ENCODE measurements around the gene IL24. TPM values are rescaled to one million over a fixed set of nuclear protein-coding genes. Genes with fewer than 3 reads are reported as not detected.
"Not testable (repeated sequence)": the region's sequence is repeated elsewhere in the genome, so short reads cannot be mapped to it uniquely, and the experiment has no call there.

Gene IL24
- polyA plus RNA-seq, 2 donors = not detected

- H3K4me1 ChIP-seq (ENCODE audit: control insufficient read depth in 2 of 2, insufficient read depth in 2 of 2, low read length in 1 of 2) = peaks cover 0 to 10% of the 10 kb centered on the region in 2 donors
- H3K9me3 ChIP-seq (ENCODE audit: control insufficient read depth in 2 of 2, insufficient read depth in 1 of 2, low read depth in 1 of 2, low read length in 1 of 2) = no peaks in the 10 kb centered on the region
- WGBS, 2 donors = 55 to 67% methylated on average over 7 of the region's 7 CpGs
- peak within 1 kb of the TSS; percentile 3 to 17 for H3K4me3 ChIP-seq (ENCODE audit: low read depth in 1 of 2, low read length in 2 of 2)
- H3K36me3 ChIP-seq (ENCODE audit: control insufficient read depth in 2 of 2, insufficient read depth in 2 of 2, low read length in 1 of 2) = no peaks in the 10 kb centered on the region
- no peaks in the 10 kb centered on the region for H3K27me3 ChIP-seq (ENCODE audit: control insufficient read depth in 1 of 2, insufficient read depth in 2 of 2, low read length in 2 of 2)
- H3K27ac ChIP-seq (ENCODE audit: low read depth in 2 of 2, low read length in 1 of 2) = peak within 1 kb of the TSS; percentile 45 to 57
Observed at GRCh38 chr1:206921772-206922265, 24.6 kb downstream of the IL24 start, which contains the start of gene FCMR. TSS of gene FCMR (minus strand) at chr1:206921941. CDS start at chr1:206921854, 87 bp downstream.

- peaks cover 0 to 10% of the 10 kb centered on the region in 2 donors for H3K4me1 ChIP-seq (ENCODE audit: control insufficient read depth in 2 of 2, insufficient read depth in 2 of 2, low read length in 1 of 2)
- no peaks in the 10 kb centered on the region for H3K9me3 ChIP-seq (ENCODE audit: control insufficient read depth in 2 of 2, insufficient read depth in 1 of 2, low read depth in 1 of 2, low read length in 1 of 2)
- H3K27me3 ChIP-seq (ENCODE audit: control insufficient read depth in 1 of 2, insufficient read depth in 2 of 2, low read length in 2 of 2) = no peaks in the 10 kb centered on the region
- no peak overlapping the region for H3K4me3 ChIP-seq (ENCODE audit: low read depth in 1 of 2, low read length in 2 of 2)
- peak overlapping the region; percentile 34 to 57 for H3K27ac ChIP-seq (ENCODE audit: low read depth in 2 of 2, low read length in 1 of 2)
- no peaks in the 10 kb centered on the region for H3K36me3 ChIP-seq (ENCODE audit: control insufficient read depth in 2 of 2, insufficient read depth in 2 of 2, low read length in 1 of 2)
- WGBS, 2 donors = 52 to 58% methylated on average over 1 of the region's 1 CpG
Observed at GRCh38 chr1:206922524-206922923, 25.3 kb downstream of the IL24 start.

- 63 to 64% methylated on average over 12 of the region's 12 CpGs for WGBS, 2 donors
- no peaks in the 10 kb centered on the region for H3K9me3 ChIP-seq (ENCODE audit: control insufficient read depth in 2 of 2, insufficient read depth in 1 of 2, low read depth in 1 of 2, low read length in 1 of 2)
- H3K36me3 ChIP-seq (ENCODE audit: control insufficient read depth in 2 of 2, insufficient read depth in 2 of 2, low read length in 1 of 2) = no peaks in the 10 kb centered on the region
- H3K4me3 ChIP-seq (ENCODE audit: low read depth in 1 of 2, low read length in 2 of 2) = no peak overlapping the region
- H3K27ac ChIP-seq (ENCODE audit: low read depth in 2 of 2, low read length in 1 of 2) = peak overlapping the region in 1 of 2 donors; percentile 57
- peaks cover 0 to 10% of the 10 kb centered on the region in 2 donors for H3K4me1 ChIP-seq (ENCODE audit: control insufficient read depth in 2 of 2, insufficient read depth in 2 of 2, low read length in 1 of 2)
- no peaks in the 10 kb centered on the region for H3K27me3 ChIP-seq (ENCODE audit: control insufficient read depth in 1 of 2, insufficient read depth in 2 of 2, low read length in 2 of 2)
Observed at GRCh38 chr1:206923009-206923960, 26.0 kb downstream of the IL24 start.

GRCh38 chr1:206923961-206924557, 26.8 kb downstream of the IL24 start:
- H3K4me1 ChIP-seq (ENCODE audit: control insufficient read depth in 2 of 2, insufficient read depth in 2 of 2, low read length in 1 of 2) = peaks cover 0 to 10% of the 10 kb centered on the region in 2 donors
- not testable (repeated sequence) for H3K4me3 ChIP-seq (ENCODE audit: low read depth in 1 of 2, low read length in 2 of 2); H3K9me3 ChIP-seq (ENCODE audit: control insufficient read depth in 2 of 2, insufficient read depth in 1 of 2, low read depth in 1 of 2, low read length in 1 of 2); H3K27me3 ChIP-seq (ENCODE audit: control insufficient read depth in 1 of 2, insufficient read depth in 2 of 2, low read length in 2 of 2); H3K36me3 ChIP-seq (ENCODE audit: control insufficient read depth in 2 of 2, insufficient read depth in 2 of 2, low read length in 1 of 2); H3K27ac ChIP-seq (ENCODE audit: low read depth in 2 of 2, low read length in 1 of 2)
- WGBS, 2 donors = 96 to 98% methylated on average over 4 of the region's 4 CpGs

GRCh38 chr1:206924592-206925105, 27.4 kb downstream of the IL24 start:
- H3K4me1 ChIP-seq (ENCODE audit: control insufficient read depth in 2 of 2, insufficient read depth in 2 of 2, low read length in 1 of 2) = peaks cover 0 to 10% of the 10 kb centered on the region in 2 donors
- no peak overlapping the region for H3K4me3 ChIP-seq (ENCODE audit: low read depth in 1 of 2, low read length in 2 of 2)
- H3K36me3 ChIP-seq (ENCODE audit: control insufficient read depth in 2 of 2, insufficient read depth in 2 of 2, low read length in 1 of 2) = no peaks in the 10 kb centered on the region
- H3K9me3 ChIP-seq (ENCODE audit: control insufficient read depth in 2 of 2, insufficient read depth in 1 of 2, low read depth in 1 of 2, low read length in 1 of 2) = no peaks in the 10 kb centered on the region
- 74 to 83% methylated on average over 8 of the region's 8 CpGs for WGBS, 2 donors
- H3K27me3 ChIP-seq (ENCODE audit: control insufficient read depth in 1 of 2, insufficient read depth in 2 of 2, low read length in 2 of 2) = no peaks in the 10 kb centered on the region
- peak overlapping the region in 1 of 2 donors; percentile 1 for H3K27ac ChIP-seq (ENCODE audit: low read depth in 2 of 2, low read length in 1 of 2)

- 72 to 77% methylated on average over 11 of the region's 11 CpGs for WGBS, 2 donors
- Histone ChIP-seq H3K4me3 (ENCODE audit: low read depth in 1 of 2, low read length in 2 of 2) (no peak overlapping the region), H3K9me3 (ENCODE audit: control insufficient read depth in 2 of 2, insufficient read depth in 1 of 2, low read depth in 1 of 2, low read length in 1 of 2) (no peaks in the 10 kb centered on the region), H3K4me1 (ENCODE audit: control insufficient read depth in 2 of 2, insufficient read depth in 2 of 2, low read length in 1 of 2) (peaks cover 0 to 10% of the 10 kb centered on the region in 2 donors), H3K36me3 (ENCODE audit: control insufficient read depth in 2 of 2, insufficient read depth in 2 of 2, low read length in 1 of 2) (no peaks in the 10 kb centered on the region), H3K27me3 (ENCODE audit: control insufficient read depth in 1 of 2, insufficient read depth in 2 of 2, low read length in 2 of 2) (no peaks in the 10 kb centered on the region), H3K27ac (ENCODE audit: low read depth in 2 of 2, low read length in 1 of 2) (peak overlapping the region in 1 of 2 donors; percentile 1)
Observed at GRCh38 chr1:206925106-206925736, 28.0 kb downstream of the IL24 start.

- peaks cover 0 to 10% of the 10 kb centered on the region in 2 donors for H3K4me1 ChIP-seq (ENCODE audit: control insufficient read depth in 2 of 2, insufficient read depth in 2 of 2, low read length in 1 of 2)
- H3K9me3 ChIP-seq (ENCODE audit: control insufficient read depth in 2 of 2, insufficient read depth in 1 of 2, low read depth in 1 of 2, low read length in 1 of 2) = no peaks in the 10 kb centered on the region
- H3K27me3 ChIP-seq (ENCODE audit: control insufficient read depth in 1 of 2, insufficient read depth in 2 of 2, low read length in 2 of 2) = no peaks in the 10 kb centered on the region
- no peak overlapping the region for H3K4me3 ChIP-seq (ENCODE audit: low read depth in 1 of 2, low read length in 2 of 2)
- no peaks in the 10 kb centered on the region for H3K36me3 ChIP-seq (ENCODE audit: control insufficient read depth in 2 of 2, insufficient read depth in 2 of 2, low read length in 1 of 2)
- WGBS, 2 donors = 79 to 85% methylated on average over 2 of the region's 2 CpGs
- peak overlapping the region in 1 of 2 donors; percentile 33 for H3K27ac ChIP-seq (ENCODE audit: low read depth in 2 of 2, low read length in 1 of 2)
Observed at GRCh38 chr1:206926286-206926685, 29.0 kb downstream of the IL24 start.

- no peaks in the 10 kb centered on the region for H3K27me3 ChIP-seq (ENCODE audit: control insufficient read depth in 1 of 2, insufficient read depth in 2 of 2, low read length in 2 of 2)
- 84 to 89% methylated on average over 6 of the region's 6 CpGs for WGBS, 2 donors
- no peaks in the 10 kb centered on the region for H3K9me3 ChIP-seq (ENCODE audit: control insufficient read depth in 2 of 2, insufficient read depth in 1 of 2, low read depth in 1 of 2, low read length in 1 of 2)
- no peaks in the 10 kb centered on the region for H3K4me1 ChIP-seq (ENCODE audit: control insufficient read depth in 2 of 2, insufficient read depth in 2 of 2, low read length in 1 of 2)
- no peak overlapping the region for H3K27ac ChIP-seq (ENCODE audit: low read depth in 2 of 2, low read length in 1 of 2)
- no peaks in the 10 kb centered on the region for H3K36me3 ChIP-seq (ENCODE audit: control insufficient read depth in 2 of 2, insufficient read depth in 2 of 2, low read length in 1 of 2)
- no peak overlapping the region for H3K4me3 ChIP-seq (ENCODE audit: low read depth in 1 of 2, low read length in 2 of 2)
Observed at GRCh38 chr1:206929524-206929923, 32.3 kb downstream of the IL24 start.

- WGBS, 2 donors = 65% methylated on average over 17 of the region's 17 CpGs
- no peaks in the 10 kb centered on the region for H3K27me3 ChIP-seq (ENCODE audit: control insufficient read depth in 1 of 2, insufficient read depth in 2 of 2, low read length in 2 of 2)
- no peak overlapping the region for H3K4me3 ChIP-seq (ENCODE audit: low read depth in 1 of 2, low read length in 2 of 2)
- no peaks in the 10 kb centered on the region for H3K9me3 ChIP-seq (ENCODE audit: control insufficient read depth in 2 of 2, insufficient read depth in 1 of 2, low read depth in 1 of 2, low read length in 1 of 2)
- no peaks in the 10 kb centered on the region for H3K4me1 ChIP-seq (ENCODE audit: control insufficient read depth in 2 of 2, insufficient read depth in 2 of 2, low read length in 1 of 2)
- H3K27ac ChIP-seq (ENCODE audit: low read depth in 2 of 2, low read length in 1 of 2) = no peak overlapping the region
- H3K36me3 ChIP-seq (ENCODE audit: control insufficient read depth in 2 of 2, insufficient read depth in 2 of 2, low read length in 1 of 2) = no peaks in the 10 kb centered on the region
Observed at GRCh38 chr1:206930210-206930798, 33.1 kb downstream of the IL24 start.

All from esophagus (tissue), 2 donors.